GM12801 (cell line): Measurements from ENCODE around the gene TBX15.

ENCODE experiments used
- TF ChIP-seq, protein P1 (sequence below): IDR thresholded peaks from one replicate; pipeline ENCODE4 v1.5.1; 2011; ENCODE audit warnings: control low read depth; ENCODE audit not compliant: insufficient read length; ENCODE audit errors: extremely low read depth

Gene TBX15

DNA sequence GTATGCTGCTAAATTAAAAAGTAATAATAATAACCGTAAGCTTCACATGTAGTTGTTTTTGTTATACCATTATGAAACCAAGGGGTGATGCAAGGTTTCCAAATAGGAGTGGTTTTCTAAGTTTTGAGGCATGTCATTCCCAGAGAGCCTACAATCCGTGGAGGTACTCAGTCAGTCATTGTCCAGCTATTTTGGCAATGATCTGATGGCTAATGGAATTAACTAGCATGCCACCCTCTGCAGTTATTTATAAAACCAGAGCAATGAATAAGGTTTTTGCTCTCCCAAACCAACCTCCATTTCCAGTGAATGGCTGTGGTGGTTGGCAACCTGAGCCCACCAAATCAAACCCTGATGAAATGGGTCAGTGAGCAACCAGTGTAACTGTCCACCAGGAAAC, 106.4 kb downstream of the TBX15 start:
- TF ChIP-seq, protein P1, sequence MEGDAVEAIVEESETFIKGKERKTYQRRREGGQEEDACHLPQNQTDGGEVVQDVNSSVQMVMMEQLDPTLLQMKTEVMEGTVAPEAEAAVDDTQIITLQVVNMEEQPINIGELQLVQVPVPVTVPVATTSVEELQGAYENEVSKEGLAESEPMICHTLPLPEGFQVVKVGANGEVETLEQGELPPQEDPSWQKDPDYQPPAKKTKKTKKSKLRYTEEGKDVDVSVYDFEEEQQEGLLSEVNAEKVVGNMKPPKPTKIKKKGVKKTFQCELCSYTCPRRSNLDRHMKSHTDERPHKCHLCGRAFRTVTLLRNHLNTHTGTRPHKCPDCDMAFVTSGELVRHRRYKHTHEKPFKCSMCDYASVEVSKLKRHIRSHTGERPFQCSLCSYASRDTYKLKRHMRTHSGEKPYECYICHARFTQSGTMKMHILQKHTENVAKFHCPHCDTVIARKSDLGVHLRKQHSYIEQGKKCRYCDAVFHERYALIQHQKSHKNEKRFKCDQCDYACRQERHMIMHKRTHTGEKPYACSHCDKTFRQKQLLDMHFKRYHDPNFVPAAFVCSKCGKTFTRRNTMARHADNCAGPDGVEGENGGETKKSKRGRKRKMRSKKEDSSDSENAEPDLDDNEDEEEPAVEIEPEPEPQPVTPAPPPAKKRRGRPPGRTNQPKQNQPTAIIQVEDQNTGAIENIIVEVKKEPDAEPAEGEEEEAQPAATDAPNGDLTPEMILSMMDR, result no peak

DNA sequence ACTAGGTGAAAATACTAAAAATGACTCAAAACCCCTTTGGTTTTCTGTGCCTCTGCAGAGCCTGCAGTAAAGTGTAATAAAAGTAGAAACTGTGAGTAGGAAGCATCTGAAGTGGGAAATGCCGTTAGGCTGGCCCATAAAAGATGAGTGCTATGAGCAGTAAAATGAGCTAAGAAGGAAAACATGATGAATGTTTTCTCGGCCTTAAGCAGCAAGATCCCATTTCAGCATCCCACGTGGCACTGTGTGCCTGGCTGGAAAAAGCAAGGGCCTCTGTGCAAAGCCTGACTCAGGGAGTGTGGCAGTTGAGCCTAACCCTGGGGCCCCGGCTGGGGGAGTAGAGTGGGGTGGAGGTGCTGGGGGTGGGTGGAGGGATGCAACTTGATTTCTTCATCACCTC, 109.5 kb downstream of the TBX15 start:
- TF ChIP-seq, protein P1, result no peak

DNA sequence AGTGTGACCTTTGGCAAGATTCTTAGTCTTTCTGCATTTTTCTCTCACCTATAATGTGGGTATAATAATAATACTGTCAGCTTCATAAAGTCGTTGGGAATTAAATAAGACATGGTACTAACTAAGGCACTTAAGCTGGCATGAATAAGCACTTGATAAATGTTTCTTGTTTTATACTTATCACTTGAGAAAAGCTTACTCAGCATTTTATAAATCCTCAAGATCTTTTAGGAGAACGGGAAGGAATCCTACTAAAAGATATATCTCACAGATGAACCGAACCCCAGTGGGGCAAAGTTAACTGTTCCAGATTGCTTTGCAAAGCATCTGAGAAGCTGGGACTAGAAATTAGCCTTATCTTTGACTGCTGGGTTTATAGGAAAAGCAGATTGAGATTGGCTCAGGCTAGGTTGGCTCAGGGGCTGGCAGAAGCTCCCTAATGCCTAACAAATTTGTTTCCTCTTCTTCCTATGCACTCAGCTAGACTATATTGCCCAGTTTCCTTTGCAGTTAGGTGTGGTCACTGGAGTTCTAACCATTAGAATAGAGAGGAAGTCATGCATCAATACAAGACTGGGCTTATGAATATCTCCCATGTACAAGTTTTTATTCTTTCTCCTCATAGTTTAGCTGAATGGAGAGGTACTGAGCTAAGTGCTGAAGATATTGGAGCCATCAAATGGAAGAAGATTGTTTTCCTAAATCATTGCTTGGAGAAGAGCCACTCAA, 110.3 kb downstream of the TBX15 start:
- TF ChIP-seq, protein P1, result no peak

DNA sequence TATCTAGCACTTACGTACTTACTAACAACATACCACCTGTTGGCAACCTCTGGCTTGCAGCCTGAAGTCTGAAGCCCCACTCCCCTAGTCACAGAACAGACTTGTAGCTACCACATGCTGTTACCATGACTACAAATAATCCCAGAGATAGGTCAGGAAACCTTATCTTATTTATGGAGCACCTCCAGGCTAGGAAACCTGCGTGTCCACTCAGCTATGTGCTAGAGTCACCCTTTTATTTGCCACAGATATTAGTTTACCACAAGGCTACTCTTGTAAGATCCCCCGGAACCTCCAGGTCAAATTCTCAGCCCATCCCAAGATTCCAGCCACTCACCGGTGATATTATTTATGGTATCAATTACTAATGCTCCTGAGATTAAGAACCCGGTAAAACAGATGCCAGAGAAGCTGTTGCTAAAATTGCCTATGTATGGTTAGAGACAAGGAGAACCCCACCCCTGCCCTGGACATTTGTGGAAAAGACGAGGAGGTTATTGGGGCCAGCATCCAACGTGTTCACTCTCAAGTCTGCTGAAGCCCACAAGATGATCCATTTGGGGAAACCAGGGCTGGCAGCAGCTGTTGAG, 116.5 kb downstream of the TBX15 start:
- TF ChIP-seq, protein P1, result no peak

DNA sequence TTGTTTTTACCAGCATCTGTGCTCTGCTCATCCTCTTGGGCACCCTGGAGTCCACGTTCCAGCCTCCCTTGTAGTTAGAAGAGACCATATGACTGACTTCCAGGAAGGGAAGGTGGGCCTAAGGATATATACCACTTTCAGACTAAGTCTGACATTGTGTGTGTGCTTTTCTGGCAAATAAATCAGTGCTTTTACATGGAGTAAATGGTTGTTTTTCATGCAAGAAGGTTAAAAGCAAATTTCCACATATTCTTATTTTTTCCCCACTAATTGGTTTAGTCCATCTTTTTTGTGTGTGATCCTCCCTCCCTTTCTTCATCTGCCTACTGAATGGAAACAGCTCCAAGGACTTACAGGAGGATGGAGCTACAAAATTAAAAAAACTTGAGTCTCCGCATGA, 119.8 kb downstream of the TBX15 start:
- TF ChIP-seq, protein P1, result no peak

DNA sequence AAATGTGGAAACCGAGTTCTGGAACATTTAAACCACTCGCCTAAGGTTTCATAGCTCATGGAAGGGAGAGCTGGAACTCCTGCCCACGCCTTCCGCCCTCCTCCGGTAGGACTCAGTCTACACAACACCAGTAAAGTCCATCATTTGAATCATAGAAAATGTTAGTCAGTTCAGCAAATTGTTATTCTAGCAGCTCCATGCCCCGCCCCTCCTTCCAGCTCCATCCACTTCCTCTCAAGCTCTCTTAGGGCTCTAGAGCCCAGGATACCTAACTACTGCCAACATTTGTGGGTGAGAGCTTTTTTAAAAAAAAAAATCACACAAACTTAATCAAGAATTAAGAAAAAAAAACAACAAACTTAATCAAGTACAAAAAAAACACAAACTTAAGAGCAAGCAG, 121.8 kb downstream of the TBX15 start:
- TF ChIP-seq, protein P1, result no peak

DNA sequence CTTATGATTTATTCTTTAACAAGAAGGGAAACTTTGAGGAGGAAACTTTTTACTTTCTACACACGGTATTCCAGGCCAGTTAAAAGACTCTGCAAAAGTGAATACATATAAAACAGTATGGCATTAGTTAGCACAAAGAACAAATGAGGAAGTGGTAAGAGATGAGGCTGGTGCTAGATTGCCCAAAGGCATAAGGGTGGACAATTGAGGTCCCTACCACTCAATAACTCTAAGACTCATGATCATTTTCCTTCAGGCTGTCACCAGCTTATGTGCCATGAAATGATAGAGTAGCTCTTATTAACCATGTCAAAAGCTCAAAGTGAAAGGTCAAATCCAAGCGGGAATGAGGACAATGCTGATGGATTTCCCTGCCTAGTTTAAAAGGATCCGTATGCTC, 124.5 kb downstream of the TBX15 start:
- TF ChIP-seq, protein P1, result no peak
